Aorta (tissue), 5 donors: Measurements from ENCODE around the gene SLC19A1. TPM values are rescaled to one million over a fixed set of nuclear protein-coding genes. Genes with fewer than 3 reads are reported as not detected.

Source experiments
- ATAC-seq: fragments of 200-7000 bp; cut with Tn5 transposase; one replicate; pipeline ENCODE4 v1.9.1; 2022; ENCODE audit warnings: moderate library complexity; ENCODE audit not compliant: low FRiP score
- DNase-seq, 2 donors: peaks; one replicate each; pipeline ENCODE4 v3.0.0-alpha.2; 2020
- H3K27ac ChIP-seq, 2 donors: one replicate each; pipeline ENCODE4 v1.5.1; 2013; ENCODE audit warnings: low read length in 2 of 2, mild to moderate bottlenecking in 2 of 2, moderate library complexity in 2 of 2, control low read depth in 1 of 2, inconsistent platforms in 1 of 2, low read depth in 1 of 2
- H3K27me3 ChIP-seq, 2 donors: one replicate each; pipeline ENCODE4 v1.6.1; 2013; ENCODE audit warnings: control low read depth in 1 of 2, low read length in 1 of 2, mild to moderate bottlenecking in 1 of 2, moderate library complexity in 1 of 2; ENCODE audit not compliant: insufficient read depth in 2 of 2, control insufficient read depth in 1 of 2
- H3K36me3 ChIP-seq, 2 donors: one replicate each; pipeline ENCODE4 v1.6.1; 2013; ENCODE audit warnings: control low read depth in 1 of 2, low read length in 1 of 2, mild to moderate bottlenecking in 1 of 2; ENCODE audit not compliant: insufficient read depth in 2 of 2, control insufficient read depth in 1 of 2
- H3K4me1 ChIP-seq, 2 donors: one replicate each; pipeline ENCODE4 v1.6.1; 2013; ENCODE audit warnings: low read length in 2 of 2, control low read depth in 1 of 2, mild to moderate bottlenecking in 1 of 2, moderate library complexity in 1 of 2; ENCODE audit not compliant: insufficient read depth in 2 of 2, control insufficient read depth in 1 of 2
- H3K4me3 ChIP-seq, 2 donors: one replicate each; pipeline ENCODE4 v1.5.1; 2013; ENCODE audit warnings: low read length in 2 of 2, control low read depth in 1 of 2, mild to moderate bottlenecking in 1 of 2
- H3K9me3 ChIP-seq: one replicate; pipeline ENCODE4 v1.6.1; 2013; ENCODE audit warnings: mild to moderate bottlenecking, low read length; ENCODE audit not compliant: control insufficient read depth
- WGBS, 2 donors: extraction: QIAGEN DNeasy Blood & Tissue Kit; methylation state at CpG; one replicate each; pipeline ENCODE4 v1.1.7; 2013; 5-methylcytosine and 5-hydroxymethylcytosine counted together
- intact Hi-C, 2 donors: fragments of 100-400 bp; cut with DNase I; formaldehyde crosslinking; loops; one replicate each; pipeline versions ENCODE4 v1.14.2 to v1.15.0; 2022
- polyA plus RNA-seq, 2 donors: library from polyadenylated mRNA; stranded (reverse); fragments of 200-250 nt; gene quantifications; one replicate each; pipeline ENCODE4 v1.2.3, GENCODE V29; 2013
- total RNA-seq, 2 donors: library from RNA; stranded (reverse); fragmentation: NEBNext Ultra II Directional; extraction: Animal tissue kit (Norgen Biotek cat#: 25700); gene quantifications; one replicate each; pipeline ENCODE4 v1.2.1, GENCODE V29; 2021
- donor health status: healthy with polysubstance abuse.
- donor health status: Bipolar disorder and iron deficiency.
- donor health status: DM: no; HTN: no; CAD: no.
- donor health status: DM: no; HTN: no; CAD: no.
- donor health status: DM: yes; HTN: yes; CAD: no.

Gene SLC19A1
- total and polyA plus RNA-seq, 4 donors, result 4.5 to 32.5 (median 7.3) TPM

DNA sequence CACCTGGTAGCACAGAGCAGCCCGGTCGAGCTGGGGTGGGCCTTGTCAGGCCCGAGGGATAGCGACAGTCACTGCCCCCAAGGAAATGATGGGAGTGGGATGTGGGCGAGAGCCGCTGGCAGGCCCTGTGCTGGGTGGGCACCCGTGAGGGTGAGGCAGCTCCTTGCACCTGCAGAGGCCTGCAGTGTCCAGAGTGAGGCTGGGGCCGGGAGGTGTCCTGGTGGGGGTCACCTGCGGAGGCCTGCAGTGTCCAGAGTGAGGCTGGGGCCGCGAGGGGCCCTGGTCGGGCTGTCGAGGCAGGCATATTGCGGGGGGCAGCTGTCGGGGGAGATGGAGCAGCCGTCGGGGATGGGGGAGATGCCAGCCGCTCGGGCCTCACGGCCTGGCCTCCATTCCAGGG lies 49.5 kb downstream of the SLC19A1 start:
- Histone ChIP-seq H3K27ac (no peak overlapping the region), H3K9me3 (no peaks in the 10 kb centered on the region), H3K27me3 (no peaks in the 10 kb centered on the region), H3K4me1 (no peaks in the 10 kb centered on the region), H3K4me3 (no peak overlapping the region), H3K36me3 (peaks cover 0 to 8% of the 10 kb centered on the region in 2 donors)
- ATAC-seq (no peak), DNase-seq (no peak)
- 91 to 92% methylated on average over 19 to 20 of the region's 20 CpGs for WGBS, 2 donors
- intact Hi-C loops, result no loop called here

GRCh38 chr21:45491623-45492022 lies 50.6 kb downstream of the SLC19A1 start:
- no peaks in the 10 kb centered on the region for H3K4me1 ChIP-seq
- H3K27ac ChIP-seq, result no peak overlapping the region
- ATAC-seq (no peak), DNase-seq (no peak)
- WGBS, 2 donors, result 92 to 94% methylated on average over 9 of the region's 9 CpGs
- H3K4me3 ChIP-seq, result no peak overlapping the region
- peaks cover 0 to 8% of the 10 kb centered on the region in 2 donors for H3K36me3 ChIP-seq
- H3K27me3 ChIP-seq, result no peaks in the 10 kb centered on the region
- no peaks in the 10 kb centered on the region for H3K9me3 ChIP-seq
- intact Hi-C loops, result no loop called here

GRCh38 chr21:45491056-45491455 lies 51.2 kb downstream of the SLC19A1 start:
- no peaks in the 10 kb centered on the region for H3K9me3 ChIP-seq
- H3K36me3 ChIP-seq, result peaks cover 0 to 8% of the 10 kb centered on the region in 2 donors
- no peaks in the 10 kb centered on the region for H3K27me3 ChIP-seq
- intact Hi-C loops, result no loop called here
- ATAC-seq (no peak), DNase-seq (no peak)
- H3K4me1 ChIP-seq, result no peaks in the 10 kb centered on the region
- H3K4me3 ChIP-seq, result no peak overlapping the region
- no peak overlapping the region for H3K27ac ChIP-seq
- WGBS, 2 donors, result 89 to 95% methylated on average over 18 to 20 of the region's 20 CpGs

GRCh38 chr21:45490049-45490731 lies 52.0 kb downstream of the SLC19A1 start:
- DNase-seq (no peak), ATAC-seq (no peak)
- intact Hi-C loops, result no loop called here
- no peak overlapping the region for H3K4me3 ChIP-seq
- H3K27me3 ChIP-seq, result no peaks in the 10 kb centered on the region
- no peaks in the 10 kb centered on the region for H3K4me1 ChIP-seq
- peaks cover 0 to 5% of the 10 kb centered on the region in 2 donors for H3K36me3 ChIP-seq
- 71 to 74% methylated on average over 28 of the region's 29 CpGs for WGBS, 2 donors
- H3K27ac ChIP-seq, result no peak overlapping the region
- H3K9me3 ChIP-seq, result no peaks in the 10 kb centered on the region

DNA sequence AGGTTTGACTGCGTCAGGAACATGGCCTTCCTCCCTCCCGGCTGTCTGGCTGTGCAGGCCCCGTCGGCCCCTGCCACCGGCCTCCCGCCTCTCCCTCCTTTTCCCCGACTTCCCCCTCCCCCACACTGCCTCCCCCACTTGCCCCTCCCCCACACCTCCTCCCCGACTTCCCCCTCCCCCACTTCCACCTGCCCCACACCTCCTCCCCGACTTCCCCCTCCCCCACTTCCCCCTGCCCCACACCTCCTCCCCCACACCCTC lies 52.6 kb downstream of the SLC19A1 start:
- Histone ChIP-seq H3K4me3 (no peak overlapping the region), H3K36me3 (peaks cover 0 to 5% of the 10 kb centered on the region in 2 donors), H3K4me1 (no peaks in the 10 kb centered on the region), H3K27me3 (no peaks in the 10 kb centered on the region), H3K9me3 (no peaks in the 10 kb centered on the region), H3K27ac (no peak overlapping the region)
- ATAC-seq, result no peak
- intact Hi-C loops, result no loop called here
- 62 to 73% methylated on average over 8 to 9 of the region's 9 CpGs for WGBS, 2 donors
- DNase-seq, result no peak

DNA sequence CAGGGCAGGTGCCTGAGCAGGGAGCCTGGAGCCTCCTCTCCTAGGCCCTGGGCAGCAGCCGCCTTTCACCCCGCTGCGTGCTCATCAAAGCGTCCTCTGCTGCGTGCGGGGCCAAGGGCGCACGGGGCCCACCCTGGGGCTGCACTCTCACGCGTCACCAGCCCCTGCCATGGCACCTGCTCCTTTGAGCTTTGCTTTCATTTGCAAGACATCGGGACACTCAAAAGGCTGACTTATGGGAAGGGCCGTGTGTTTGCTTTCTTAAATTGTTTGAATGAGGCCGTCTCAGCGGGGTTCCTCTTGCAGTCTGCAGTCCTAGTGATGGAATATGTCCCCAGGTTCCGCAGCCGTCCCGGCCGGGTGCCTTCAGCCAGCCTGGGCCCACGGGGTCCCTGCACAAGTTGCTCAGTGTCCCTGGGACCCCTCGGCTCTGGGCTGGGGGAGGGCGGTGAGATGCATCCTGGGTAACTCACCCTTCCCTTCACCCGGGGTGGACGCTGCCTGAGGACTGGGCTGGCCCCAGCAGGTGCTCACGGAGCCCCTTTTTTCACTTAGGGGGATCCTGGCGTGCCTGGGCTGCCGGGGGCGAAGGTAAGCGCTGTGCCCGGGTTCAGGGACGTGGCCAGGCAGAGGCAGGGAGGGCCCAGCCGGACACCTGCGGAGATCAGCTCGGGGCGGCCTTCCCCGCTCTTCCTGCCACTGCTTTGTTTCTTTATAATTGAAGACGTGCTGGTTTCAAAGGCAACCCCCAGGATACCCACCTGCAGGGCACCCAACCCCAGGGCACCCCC lies 53.1 kb downstream of the SLC19A1 start:
- peaks cover 0 to 8% of the 10 kb centered on the region in 2 donors for H3K36me3 ChIP-seq

DNA sequence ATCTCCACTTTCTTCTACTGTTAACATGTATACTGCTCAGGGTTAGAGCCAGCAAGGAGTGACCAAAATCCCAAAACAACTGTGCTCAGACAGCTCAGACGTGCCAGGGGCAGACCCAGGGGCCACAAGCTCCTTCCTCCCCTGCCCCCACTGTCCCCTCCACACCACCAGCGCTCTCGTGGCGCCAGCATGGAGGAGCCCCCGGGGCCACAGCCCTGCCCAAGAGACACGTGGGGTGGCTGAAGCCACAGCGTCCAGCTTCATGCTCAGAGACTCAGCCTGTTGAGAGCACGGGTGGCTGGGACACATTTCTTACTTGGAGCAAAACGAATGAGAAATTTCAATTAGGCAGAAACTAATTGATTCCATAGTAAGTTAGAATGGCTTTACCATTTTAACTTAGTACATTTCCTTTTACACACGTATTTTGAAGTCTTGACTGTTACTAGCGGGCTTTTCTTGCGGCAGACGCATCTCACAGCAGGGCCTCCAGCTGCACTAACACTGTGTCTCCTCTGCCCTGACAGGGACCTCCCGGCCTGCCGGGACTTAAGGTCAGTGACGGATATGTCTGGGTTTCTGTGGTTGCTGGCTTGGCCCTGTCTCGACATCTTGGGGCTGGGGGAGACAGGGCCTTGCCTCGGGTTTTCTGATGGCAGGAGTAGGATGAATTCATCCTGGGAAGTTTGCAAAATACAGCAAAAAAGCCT lies 54.2 kb downstream of the SLC19A1 start:
- ATAC-seq (no peak), DNase-seq (no peak)
- H3K27me3 ChIP-seq, result no peaks in the 10 kb centered on the region
- H3K9me3 ChIP-seq, result no peaks in the 10 kb centered on the region
- WGBS, 2 donors, result 79 to 86% methylated on average over 18 of the region's 18 CpGs
- intact Hi-C loops, result no loop called here
- H3K4me3 ChIP-seq, result no peak overlapping the region
- H3K27ac ChIP-seq, result no peak overlapping the region
- H3K36me3 ChIP-seq, result peaks cover 0 to 8% of the 10 kb centered on the region in 2 donors
- no peaks in the 10 kb centered on the region for H3K4me1 ChIP-seq

More for the DNA sequence above, 53.1 kb downstream of the SLC19A1 start:
- Histone ChIP-seq H3K27ac (no peak overlapping the region), H3K4me1 (no peaks in the 10 kb centered on the region), H3K9me3 (no peaks in the 10 kb centered on the region), H3K27me3 (no peaks in the 10 kb centered on the region), H3K4me3 (no peak overlapping the region)
- DNase-seq (no peak), ATAC-seq (no peak)
- intact Hi-C loops, result no loop called here
- 85 to 88% methylated on average over 36 of the region's 36 CpGs for WGBS, 2 donors

GRCh38 chr21:45487161-45487806 lies 55.0 kb downstream of the SLC19A1 start:
- ATAC-seq, result no peak

More at GRCh38 chr21:45487161-45487806, 55.0 kb downstream of the SLC19A1 start:
- Histone ChIP-seq H3K27me3 (no peaks in the 10 kb centered on the region), H3K27ac (no peak overlapping the region), H3K4me1 (no peaks in the 10 kb centered on the region), H3K9me3 (no peaks in the 10 kb centered on the region), H3K36me3 (peaks cover 0 to 8% of the 10 kb centered on the region in 2 donors), H3K4me3 (no peak overlapping the region)
- intact Hi-C loops, result no loop called here
- no peak for DNase-seq
- 92% methylated on average over 33 of the region's 33 CpGs for WGBS, 2 donors
